ENCODE measurements around the gene IRF3.

The IRF3 gene

GRCh38 chr19:49663224-49663623 lies 2.4 kb downstream of the IRF3 start:
- Histone ChIP-seq H3K14ac (ENCODE audit: low read length in 2 of 2) (no peak overlapping the region), H3K18ac (ENCODE audit: low read depth in 1 of 2, low read length in 2 of 2) (no peak overlapping the region), H3K4ac (ENCODE audit: low read depth in 1 of 2, low read length in 2 of 2) (no peak overlapping the region), H2AFZ (ENCODE audit: low read depth, low read length) (no peak overlapping the region), H2BK120ac (ENCODE audit: low read depth, low read length) (no peak overlapping the region), H3K4me1 (ENCODE audit: control insufficient read depth, insufficient read depth, low read depth, low read length) (peaks cover 18% of the 10 kb centered on the region), H2BK5ac (ENCODE audit: low read depth, low read length, poor library complexity, severe bottlenecking) (no peak overlapping the region), H2BK15ac (ENCODE audit: low read depth, poor library complexity, severe bottlenecking) (peak overlapping the region; percentile 68), H3K4me2 (ENCODE audit: low read length, poor library complexity, severe bottlenecking) (no peak overlapping the region), H4K8ac (ENCODE audit: low read length) (no peak overlapping the region), H3K23ac (ENCODE audit: low read length in 2 of 2) (no peak overlapping the region), H3K9ac (ENCODE audit: low read length) (no peak overlapping the region), H3K27me3 (ENCODE audit: control insufficient read depth in 1 of 2, insufficient read depth in 1 of 2, low read length in 2 of 2) (no peaks in the 10 kb centered on the region), H2AK5ac (ENCODE audit: low read length, severe bottlenecking) (peak overlapping the region; percentile 63), H3K4me3 (ENCODE audit: insufficient read depth in 1 of 2, low read depth in 1 of 2, low read length in 2 of 2) (no peak overlapping the region), H3K9me3 (ENCODE audit: control insufficient read depth, low read length) (no peaks in the 10 kb centered on the region), H3K27ac (ENCODE audit: low read length, poor library complexity, severe bottlenecking) (no peak overlapping the region), H2BK12ac (ENCODE audit: low read length in 2 of 2) (no peak overlapping the region), H4K91ac (ENCODE audit: low read length) (no peak overlapping the region), H3K79me1 (replicated peaks; ENCODE audit: low read length, poor library complexity, severe bottlenecking) (peaks cover 50% of the 10 kb centered on the region), H3K36me3 (ENCODE audit: control insufficient read depth in 1 of 2, insufficient read depth in 2 of 2, low read depth in 1 of 2, low read length in 2 of 2) (peaks cover 50 to 56% of the 10 kb centered on the region in 2 experiments)
- DNase-seq = no peak
- whole genome bisulfite sequencing = 96% methylated on average over 12 of the region's 12 CpGs

- no peak overlapping the region for H3K4me2 ChIP-seq (ENCODE audit: low read length, poor library complexity, severe bottlenecking)
- no peak overlapping the region for H3K4me3 ChIP-seq (ENCODE audit: insufficient read depth in 1 of 2, low read depth in 1 of 2, low read length in 2 of 2)
- peaks cover 58 to 64% of the 10 kb centered on the region in 2 experiments for H3K36me3 ChIP-seq (ENCODE audit: control insufficient read depth in 1 of 2, insufficient read depth in 2 of 2, low read depth in 1 of 2, low read length in 2 of 2)
- H3K9ac ChIP-seq (ENCODE audit: low read length) = no peak overlapping the region
- H4K8ac ChIP-seq (ENCODE audit: low read length) = no peak overlapping the region
- no peak for DNase-seq
- no peak overlapping the region for H2BK12ac ChIP-seq (ENCODE audit: low read length in 2 of 2)
- no peak overlapping the region for H3K27ac ChIP-seq (ENCODE audit: low read length, poor library complexity, severe bottlenecking)
- H2BK5ac ChIP-seq (ENCODE audit: low read depth, low read length, poor library complexity, severe bottlenecking) = no peak overlapping the region
- no peaks in the 10 kb centered on the region for H3K9me3 ChIP-seq (ENCODE audit: control insufficient read depth, low read length)
- H2AFZ ChIP-seq (ENCODE audit: low read depth, low read length) = no peak overlapping the region
- H3K23ac ChIP-seq (ENCODE audit: low read length in 2 of 2) = no peak overlapping the region
- no peak overlapping the region for H4K91ac ChIP-seq (ENCODE audit: low read length)
- H2BK120ac ChIP-seq (ENCODE audit: low read depth, low read length) = no peak overlapping the region
- H3K14ac ChIP-seq (ENCODE audit: low read length in 2 of 2) = no peak overlapping the region
- no peak overlapping the region for H3K4ac ChIP-seq (ENCODE audit: low read depth in 1 of 2, low read length in 2 of 2)
- 88% methylated on average over 13 of the region's 16 CpGs for WGBS
- H2BK15ac ChIP-seq (ENCODE audit: low read depth, poor library complexity, severe bottlenecking) = no peak overlapping the region
- no peak overlapping the region for H3K18ac ChIP-seq (ENCODE audit: low read depth in 1 of 2, low read length in 2 of 2)
- no peak overlapping the region for H2AK5ac ChIP-seq (ENCODE audit: low read length, severe bottlenecking)
- peaks cover 18% of the 10 kb centered on the region for H3K4me1 ChIP-seq (ENCODE audit: control insufficient read depth, insufficient read depth, low read depth, low read length)
- peaks cover 52% of the 10 kb centered on the region for H3K79me1 ChIP-seq (replicated peaks; ENCODE audit: low read length, poor library complexity, severe bottlenecking)
- H3K27me3 ChIP-seq (ENCODE audit: control insufficient read depth in 1 of 2, insufficient read depth in 1 of 2, low read length in 2 of 2) = no peaks in the 10 kb centered on the region
Observed at GRCh38 chr19:49662011-49662410, 3.6 kb downstream of the IRF3 start.

DNA sequence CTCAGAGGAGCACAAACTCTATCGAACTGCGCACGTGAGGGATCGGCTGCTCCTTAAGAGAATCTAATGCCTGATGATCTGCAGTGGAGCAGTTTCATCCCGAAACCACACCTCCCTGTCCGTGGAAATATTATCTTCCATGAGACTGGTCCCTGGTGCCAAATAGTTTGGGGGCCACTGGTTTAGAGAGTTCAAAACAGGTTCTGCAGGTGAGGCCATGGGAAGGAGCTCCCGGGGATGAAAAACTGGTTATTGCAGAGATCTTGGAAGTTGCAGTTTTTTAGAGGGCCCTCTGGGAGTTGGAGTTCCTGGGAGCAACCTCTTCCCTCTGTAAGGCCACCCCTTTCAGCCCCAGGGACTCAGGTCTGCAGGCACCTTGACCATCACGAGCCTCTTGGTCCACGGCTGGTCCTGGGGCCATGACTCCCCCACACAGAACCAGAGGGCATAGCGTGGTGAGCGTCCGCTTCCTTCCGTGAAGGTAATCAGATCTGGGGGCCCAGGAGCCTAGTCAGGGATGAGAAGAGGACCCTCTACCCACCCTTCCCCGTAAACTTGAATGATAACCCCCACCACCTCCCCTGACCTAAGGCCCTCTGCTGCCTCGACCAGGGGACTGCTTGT lies 5.2 kb downstream of the IRF3 start:
- H3K79me1 ChIP-seq (replicated peaks; ENCODE audit: low read length, poor library complexity, severe bottlenecking) = peaks cover 53% of the 10 kb centered on the region
- H3K23ac ChIP-seq (ENCODE audit: low read length in 2 of 2) = no peak overlapping the region
- no peak overlapping the region for H3K14ac ChIP-seq (ENCODE audit: low read length in 2 of 2)
- H2BK5ac ChIP-seq (ENCODE audit: low read depth, low read length, poor library complexity, severe bottlenecking) = no peak overlapping the region
- H4K91ac ChIP-seq (ENCODE audit: low read length) = no peak overlapping the region
- DNase-seq = no peak
- peaks cover 73 to 80% of the 10 kb centered on the region in 2 experiments for H3K36me3 ChIP-seq (ENCODE audit: control insufficient read depth in 1 of 2, insufficient read depth in 2 of 2, low read depth in 1 of 2, low read length in 2 of 2)
- H2BK12ac ChIP-seq (ENCODE audit: low read length in 2 of 2) = no peak overlapping the region
- H3K4me3 ChIP-seq (ENCODE audit: insufficient read depth in 1 of 2, low read depth in 1 of 2, low read length in 2 of 2) = no peak overlapping the region
- no peak overlapping the region for H3K18ac ChIP-seq (ENCODE audit: low read depth in 1 of 2, low read length in 2 of 2)
- no peak overlapping the region for H2BK120ac ChIP-seq (ENCODE audit: low read depth, low read length)
- no peaks in the 10 kb centered on the region for H3K9me3 ChIP-seq (ENCODE audit: control insufficient read depth, low read length)
- no peak overlapping the region for H4K8ac ChIP-seq (ENCODE audit: low read length)
- H3K4me1 ChIP-seq (ENCODE audit: control insufficient read depth, insufficient read depth, low read depth, low read length) = peaks cover 13% of the 10 kb centered on the region
- WGBS = 96% methylated on average over 15 of the region's 15 CpGs
- no peak overlapping the region for H3K4ac ChIP-seq (ENCODE audit: low read depth in 1 of 2, low read length in 2 of 2)
- no peak overlapping the region for H2AFZ ChIP-seq (ENCODE audit: low read depth, low read length)
- no peak overlapping the region for H2BK15ac ChIP-seq (ENCODE audit: low read depth, poor library complexity, severe bottlenecking)
- H3K9ac ChIP-seq (ENCODE audit: low read length) = no peak overlapping the region
- no peaks in the 10 kb centered on the region for H3K27me3 ChIP-seq (ENCODE audit: control insufficient read depth in 1 of 2, insufficient read depth in 1 of 2, low read length in 2 of 2)
- H2AK5ac ChIP-seq (ENCODE audit: low read length, severe bottlenecking) = no peak overlapping the region
- H3K27ac ChIP-seq (ENCODE audit: low read length, poor library complexity, severe bottlenecking) = no peak overlapping the region
- no peak overlapping the region for H3K4me2 ChIP-seq (ENCODE audit: low read length, poor library complexity, severe bottlenecking)

DNA sequence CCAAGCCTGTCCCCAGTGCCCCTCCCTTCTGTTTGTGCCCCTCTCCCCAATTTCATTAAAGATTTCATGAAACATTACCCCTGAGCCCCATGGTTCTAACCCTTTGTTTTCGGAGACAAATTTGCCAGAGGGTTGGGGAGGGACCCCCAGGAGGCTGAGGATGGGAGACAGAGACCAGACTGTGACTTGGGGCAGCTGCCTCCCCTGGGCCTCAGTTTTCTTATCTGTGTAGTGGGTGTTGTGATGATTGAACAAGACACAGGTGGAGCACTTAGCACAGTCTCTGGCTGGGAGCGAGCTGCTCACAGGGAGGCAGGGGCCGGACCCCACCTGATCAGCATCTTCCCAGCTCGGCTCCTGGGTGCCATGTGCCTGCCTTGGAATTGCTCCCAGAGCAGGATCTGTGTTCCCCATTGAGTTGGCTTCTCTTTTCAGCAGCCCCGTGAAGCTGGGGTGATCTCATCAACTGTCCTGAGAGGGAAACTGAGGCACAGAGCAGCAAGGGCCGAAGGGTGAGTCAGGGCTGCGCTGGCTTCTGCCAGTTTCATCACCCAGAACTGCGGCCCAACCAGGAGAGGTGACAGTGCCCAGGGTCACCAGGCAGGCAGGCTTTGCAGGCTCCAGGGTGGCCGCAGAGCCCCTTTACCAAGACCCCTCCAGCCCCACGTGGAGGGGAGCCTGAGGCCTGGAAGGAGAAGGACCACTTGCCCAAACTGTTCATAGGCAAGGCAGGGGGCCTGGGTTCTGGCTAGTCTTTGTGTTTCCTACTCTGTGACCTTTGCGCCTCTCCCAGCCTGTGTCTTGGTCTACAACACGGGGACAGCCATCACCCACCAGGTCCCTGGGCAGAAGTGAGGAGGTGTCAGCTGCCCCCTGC lies 6.9 kb downstream of the IRF3 start:
- Histone ChIP-seq H3K14ac (ENCODE audit: low read length in 2 of 2) (no peak overlapping the region), H3K4me2 (ENCODE audit: low read length, poor library complexity, severe bottlenecking) (no peak overlapping the region), H3K27ac (ENCODE audit: low read length, poor library complexity, severe bottlenecking) (no peak overlapping the region), H3K27me3 (ENCODE audit: control insufficient read depth in 1 of 2, insufficient read depth in 1 of 2, low read length in 2 of 2) (no peaks in the 10 kb centered on the region), H3K36me3 (ENCODE audit: control insufficient read depth in 1 of 2, insufficient read depth in 2 of 2, low read depth in 1 of 2, low read length in 2 of 2) (peaks cover 89 to 96% of the 10 kb centered on the region in 2 experiments), H4K91ac (ENCODE audit: low read length) (no peak overlapping the region), H2AFZ (ENCODE audit: low read depth, low read length) (no peak overlapping the region), H3K4me1 (ENCODE audit: control insufficient read depth, insufficient read depth, low read depth, low read length) (peaks cover 10% of the 10 kb centered on the region), H2BK15ac (ENCODE audit: low read depth, poor library complexity, severe bottlenecking) (no peak overlapping the region), H3K4me3 (ENCODE audit: insufficient read depth in 1 of 2, low read depth in 1 of 2, low read length in 2 of 2) (no peak overlapping the region), H2BK12ac (ENCODE audit: low read length in 2 of 2) (no peak overlapping the region), H2BK120ac (ENCODE audit: low read depth, low read length) (no peak overlapping the region), H2AK5ac (ENCODE audit: low read length, severe bottlenecking) (no peak overlapping the region), H4K8ac (ENCODE audit: low read length) (peak overlapping the region; percentile 35), H3K18ac (ENCODE audit: low read depth in 1 of 2, low read length in 2 of 2) (no peak overlapping the region), H3K9ac (ENCODE audit: low read length) (no peak overlapping the region), H3K9me3 (ENCODE audit: control insufficient read depth, low read length) (no peaks in the 10 kb centered on the region), H2BK5ac (ENCODE audit: low read depth, low read length, poor library complexity, severe bottlenecking) (no peak overlapping the region), H3K23ac (ENCODE audit: low read length in 2 of 2) (no peak overlapping the region), H3K4ac (ENCODE audit: low read depth in 1 of 2, low read length in 2 of 2) (peak overlapping the region in 1 of 2 experiments; percentile 9), H3K79me1 (replicated peaks; ENCODE audit: low read length, poor library complexity, severe bottlenecking) (peaks cover 61% of the 10 kb centered on the region)
- DNase-seq = no peak
- WGBS = 92% methylated on average over 12 of the region's 12 CpGs
